Glomerular visceral epithelial cell (primary cell): ENCODE data around the gene SCO2.

Source experiments
- DNase-seq: peaks from one replicate; pipeline ENCODE4 v3.0.0-alpha.2; 2016; ENCODE audit errors: extremely low spot score

SCO2 gene

DNA sequence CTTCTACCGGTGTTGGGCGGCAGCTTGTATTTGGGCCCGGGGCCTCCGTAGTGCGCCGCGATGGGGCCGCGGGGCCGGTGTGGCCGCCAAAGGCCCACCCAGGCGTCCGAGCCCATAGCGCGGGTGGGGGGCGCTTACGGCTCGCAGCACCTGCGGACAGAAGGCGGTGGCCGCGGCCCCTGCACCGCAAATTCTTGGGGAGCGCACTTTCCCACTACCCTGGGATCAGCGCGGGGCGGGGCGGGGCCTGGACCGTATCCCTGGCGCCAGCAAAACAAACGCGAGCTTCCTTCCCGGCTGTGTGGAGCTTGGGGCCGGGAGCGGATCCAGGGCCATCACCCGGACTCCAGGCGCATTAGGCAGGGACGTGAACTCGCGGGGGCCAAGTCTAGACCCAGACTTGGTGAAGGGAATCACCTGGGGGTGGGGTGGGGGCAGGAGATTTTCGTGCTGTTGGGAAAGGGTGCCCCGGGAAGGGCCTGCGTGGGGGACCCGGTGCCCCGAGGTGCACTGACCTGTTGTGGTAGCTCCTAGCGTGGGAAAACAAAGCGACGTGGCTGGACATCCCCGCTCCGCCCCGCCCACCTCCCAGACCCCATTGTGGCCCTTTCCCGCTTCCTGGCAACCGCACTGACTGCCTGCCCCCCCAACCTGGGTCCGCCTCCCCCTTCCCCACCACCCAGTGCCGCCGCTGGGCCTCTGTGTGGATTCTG is 6.7 kb upstream of the SCO2 start:
- DNase-seq: peak; percentile 41

- no peak for DNase-seq
These were observed 6.2 kb upstream of the SCO2 start for GRCh38 chr22:50531546-50531961.

- no peak for DNase-seq
These were observed 5.6 kb upstream of the SCO2 start for GRCh38 chr22:50530877-50531545.

- no peak for DNase-seq
These were observed 5.1 kb upstream of the SCO2 start for GRCh38 chr22:50530580-50530876.

GRCh38 chr22:50529897-50530579 is 4.6 kb upstream of the SCO2 start, which contains the start of gene TYMP:
TSS of gene TYMP (minus strand) at chr22:50530012. CDS start at chr22:50529709, 303 bp downstream.
- peak; percentile 36 for DNase-seq

- no peak for DNase-seq
These were observed 4.1 kb upstream of the SCO2 start for GRCh38 chr22:50529416-50529896.

DNA sequence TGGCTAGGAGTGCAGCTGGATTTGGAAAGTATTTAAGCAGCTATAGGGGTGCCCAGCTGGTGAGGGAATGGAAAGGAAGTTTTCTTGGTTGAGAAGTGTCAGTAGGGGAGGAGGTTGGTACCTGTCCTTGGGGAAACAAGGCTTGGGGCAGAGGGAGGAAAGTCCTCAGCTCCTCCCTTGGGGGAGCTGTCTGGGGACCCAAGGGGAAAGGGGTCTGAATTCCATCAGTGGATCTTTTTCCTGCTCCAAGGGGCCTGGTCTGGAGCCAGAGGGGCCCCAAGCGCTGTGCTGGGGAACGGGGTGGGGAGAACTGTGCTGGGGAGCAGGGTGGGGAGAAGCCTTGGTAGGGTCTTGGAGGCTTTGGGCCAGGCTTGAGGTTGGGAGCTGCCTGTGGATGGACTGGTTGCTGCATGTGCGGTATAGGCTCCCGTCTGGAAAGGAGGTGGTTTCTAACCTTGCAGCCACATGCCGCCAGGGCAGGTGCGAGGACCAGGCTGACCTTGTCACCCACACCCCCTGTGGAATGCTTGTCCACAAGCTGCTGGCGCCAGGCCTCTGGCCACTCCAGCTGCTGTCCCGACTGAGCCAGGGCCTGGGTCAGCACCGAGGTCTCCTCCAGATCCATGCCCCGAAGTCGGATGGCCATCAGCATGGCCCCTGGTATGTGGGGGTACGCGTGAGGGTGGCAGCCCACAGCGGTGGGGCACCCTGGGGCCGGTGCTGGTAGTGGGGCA is 3.5 kb upstream of the SCO2 start:
- DNase-seq: no peak

GRCh38 chr22:50527921-50528681 is 2.7 kb upstream of the SCO2 start:
- DNase-seq: no peak

GRCh38 chr22:50526834-50527801 is 1.7 kb upstream of the SCO2 start:
- no peak for DNase-seq

DNA sequence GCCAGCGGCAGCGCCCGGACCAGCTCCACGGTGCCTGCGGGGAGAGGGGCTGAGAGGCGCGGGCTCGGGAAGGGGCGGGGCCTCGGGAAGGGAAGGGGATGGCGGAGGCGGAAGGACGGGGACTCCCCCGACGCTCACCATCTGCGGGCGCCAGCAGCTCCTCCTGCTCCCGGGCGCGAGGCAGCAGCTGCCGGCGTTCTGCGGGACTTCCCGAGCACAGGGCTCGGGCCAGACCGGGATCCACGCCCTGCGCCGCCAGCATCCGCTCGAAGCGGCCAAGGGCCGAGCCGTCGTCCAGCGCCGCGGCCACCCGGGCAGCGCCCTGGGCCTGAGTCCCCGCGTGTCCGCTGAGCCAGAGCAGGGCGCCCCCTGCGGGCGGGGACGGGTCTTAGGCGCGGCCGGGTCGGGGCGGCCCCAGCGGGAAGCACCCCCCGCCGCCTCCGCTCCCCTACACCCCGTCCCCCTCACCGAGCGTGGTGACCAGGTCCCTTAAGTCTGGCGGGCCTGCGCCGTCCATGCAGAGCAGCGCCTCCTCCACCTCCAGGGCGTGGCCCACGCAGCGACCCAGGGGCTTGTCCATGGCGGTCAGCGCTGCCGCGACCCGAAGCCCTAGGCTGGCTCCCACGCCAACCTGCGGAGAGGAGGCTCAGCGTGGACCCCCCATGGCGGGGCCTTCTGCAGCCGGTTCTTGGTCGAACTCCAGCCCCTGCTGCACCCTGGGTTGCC is 873 bp upstream of the SCO2 start:
- DNase-seq: peak; percentile 75

DNA sequence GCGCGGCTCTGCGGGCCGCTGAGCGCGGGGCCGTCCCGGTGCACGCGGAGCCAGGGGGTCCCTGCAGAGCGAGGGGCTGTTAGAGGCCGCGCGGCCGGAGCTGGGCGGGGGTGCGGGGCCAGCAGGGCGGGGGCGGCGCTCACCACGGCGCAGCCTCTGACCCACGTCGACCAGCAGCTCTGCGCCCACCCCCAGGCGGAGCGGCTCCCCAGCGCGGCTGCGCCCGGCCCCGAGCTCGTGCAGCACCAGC is 385 bp upstream of the SCO2 start:
- no peak for DNase-seq

- peak; percentile 25 for DNase-seq
These were observed 708 bp downstream of the SCO2 start for GRCh38 chr22:50524676-50525103.

- no peak for DNase-seq
These were observed 1.4 kb downstream of the SCO2 start for GRCh38 chr22:50523806-50524675.

DNA sequence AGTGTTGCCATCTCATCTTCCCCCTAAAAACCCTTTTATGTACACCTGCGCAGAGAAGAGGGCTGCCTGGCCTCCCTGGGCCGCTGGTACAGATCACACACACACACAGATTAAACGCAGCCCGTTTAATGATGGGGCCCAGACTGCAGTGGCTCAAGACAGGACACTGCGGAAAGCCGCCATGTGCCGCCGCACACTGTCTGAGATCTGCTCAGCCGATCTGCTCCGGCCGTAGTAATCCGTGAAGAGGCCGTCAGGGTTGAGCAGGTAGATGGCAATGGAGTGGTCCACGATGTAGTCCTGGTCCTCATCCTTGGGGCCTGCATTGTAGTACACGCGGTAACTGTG is 2.0 kb downstream of the SCO2 start:
- DNase-seq: no peak

GRCh38 chr22:50522806-50523438 is 2.5 kb downstream of the SCO2 start:
- DNase-seq: no peak

DNA sequence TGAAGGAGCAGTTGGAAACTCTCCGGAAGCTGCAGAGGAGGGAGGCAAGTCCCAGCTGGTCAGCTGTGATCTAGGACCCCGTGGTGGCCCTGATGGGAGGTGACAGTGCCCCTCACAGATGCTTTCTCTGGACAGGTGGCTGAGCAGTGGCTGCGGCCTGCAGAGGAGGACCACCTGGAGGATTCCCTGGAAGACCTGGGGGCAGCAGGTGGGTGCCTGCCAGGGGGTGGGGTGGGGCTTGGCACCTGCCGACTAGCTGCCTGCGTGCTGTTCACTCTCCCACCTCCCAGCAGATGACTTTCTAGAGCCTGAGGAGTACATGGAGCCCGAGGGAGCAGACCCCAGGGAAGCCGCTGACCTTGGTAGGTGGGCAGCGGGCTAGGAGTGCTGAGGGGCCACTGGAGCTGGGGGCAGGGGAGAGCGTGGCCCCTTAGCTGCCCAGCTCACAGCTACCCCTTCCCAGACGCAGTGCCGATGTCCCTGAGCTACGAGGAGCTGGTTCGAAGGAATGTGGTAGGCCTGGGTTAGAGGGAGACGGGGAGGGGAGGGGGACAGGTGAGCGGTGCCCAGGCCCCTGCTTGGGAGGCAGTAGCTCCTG is 3.1 kb downstream of the SCO2 start:
- no peak for DNase-seq

GRCh38 chr22:50521710-50522109 is 3.7 kb downstream of the SCO2 start:
- no peak for DNase-seq

GRCh38 chr22:50520826-50521453 is 4.5 kb downstream of the SCO2 start:
- DNase-seq: no peak
